HG03135 (cell line): ENCODE measurements around the gene MYLK2.

Experiments used
- ATAC-seq: cut with Tn5 transposase; IDR thresholded peaks from one replicate; pipeline ENCODE4 v1.9.1; 2021; ENCODE audit warnings: mild to moderate bottlenecking, moderate library complexity; ENCODE audit not compliant: unreplicated experiment

MYLK2 gene

GRCh38 chr20:31835554-31835953 lies 16.4 kb downstream of the MYLK2 start:
- peak; percentile 16 for ATAC-seq

GRCh38 chr20:31835977-31836852 lies 17.1 kb downstream of the MYLK2 start:
- peak; percentile 68 for ATAC-seq

- no peak for ATAC-seq
These were observed 17.9 kb downstream of the MYLK2 start for GRCh38 chr20:31836853-31837608.

GRCh38 chr20:31837896-31838397 lies 18.8 kb downstream of the MYLK2 start:
- no peak for ATAC-seq

- ATAC-seq, result no peak
These were observed 19.6 kb downstream of the MYLK2 start for GRCh38 chr20:31838646-31839292.

GRCh38 chr20:31839782-31840487 lies 20.8 kb downstream of the MYLK2 start:
- ATAC-seq, result no peak

- ATAC-seq, result no peak
These were observed 22.0 kb downstream of the MYLK2 start for GRCh38 chr20:31840906-31841816.

- ATAC-seq, result no peak
These were observed 22.8 kb downstream of the MYLK2 start for GRCh38 chr20:31841928-31842327.

- no peak for ATAC-seq
These were observed 23.5 kb downstream of the MYLK2 start for GRCh38 chr20:31842471-31843157.

- no peak for ATAC-seq
These were observed 24.1 kb downstream of the MYLK2 start for GRCh38 chr20:31843288-31843687.

GRCh38 chr20:31843881-31844280 lies 24.7 kb downstream of the MYLK2 start:
- no peak for ATAC-seq

GRCh38 chr20:31844737-31845299 lies 25.7 kb downstream of the MYLK2 start:
- ATAC-seq, result no peak

GRCh38 chr20:31845300-31845863 lies 26.2 kb downstream of the MYLK2 start, which contains the start of gene FOXS1:
Gene FOXS1, minus strand, starts transcription at chr20:31845604. Its CDS starts 62 bp downstream, at chr20:31845542.
- ATAC-seq, result no peak

GRCh38 chr20:31846793-31847138 lies 27.6 kb downstream of the MYLK2 start:
- no peak for ATAC-seq

GRCh38 chr20:31848088-31848999 lies 29.2 kb downstream of the MYLK2 start:
- no peak for ATAC-seq

- ATAC-seq, result no peak
These were observed 30.3 kb downstream of the MYLK2 start for GRCh38 chr20:31849306-31849930.
